GM21360 (cell line): ENCODE data around the gene NOTCH1.

Experiments
- ATAC-seq: cut with Tn5 transposase; IDR thresholded peaks from one replicate; pipeline ENCODE4 v1.9.1; 2021; ENCODE audit warnings: mild to moderate bottlenecking, moderate library complexity; ENCODE audit not compliant: unreplicated experiment

The NOTCH1 gene

DNA sequence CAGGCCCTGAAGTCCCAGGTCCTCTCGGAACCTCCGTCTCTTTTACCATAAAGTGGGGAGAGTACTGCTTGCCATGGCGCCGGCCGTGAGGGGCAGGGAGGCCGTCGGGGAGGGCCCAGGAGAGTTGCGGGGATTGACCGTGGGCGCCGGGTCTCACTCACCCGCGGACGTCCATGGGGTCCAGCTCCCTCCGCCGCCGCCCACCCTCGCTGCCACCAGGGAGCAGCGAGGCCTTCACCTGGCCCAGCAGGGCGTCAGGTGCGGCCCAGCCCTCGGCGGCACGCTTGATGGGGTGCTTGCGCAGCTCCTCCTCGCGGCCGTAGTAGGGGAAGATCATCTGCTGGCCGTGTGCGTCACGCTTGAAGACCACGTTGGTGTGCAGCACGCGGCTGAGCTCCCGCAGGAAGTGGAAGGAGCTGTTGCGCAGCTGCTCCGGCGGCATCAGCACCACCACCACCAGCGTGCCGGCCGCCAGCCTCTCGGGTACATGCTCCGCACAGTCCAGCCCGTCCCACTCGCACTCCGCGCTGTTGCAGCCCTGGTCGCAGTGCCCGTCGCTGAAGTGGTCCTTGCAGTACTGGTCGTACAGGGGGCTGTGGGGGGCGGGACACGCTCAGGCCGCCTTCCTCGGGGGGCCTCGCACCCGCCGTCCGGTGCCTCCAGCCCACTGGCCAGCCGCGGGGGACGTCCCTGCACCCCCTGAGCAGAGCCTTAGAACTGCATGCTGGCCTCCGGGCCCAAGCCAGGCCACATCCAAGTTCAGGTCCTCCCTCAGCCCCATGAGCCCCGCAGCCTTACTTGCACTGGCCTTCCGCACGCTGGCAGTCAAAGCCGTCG, 41.1 kb downstream of the NOTCH1 start:
- ATAC-seq, result no peak

DNA sequence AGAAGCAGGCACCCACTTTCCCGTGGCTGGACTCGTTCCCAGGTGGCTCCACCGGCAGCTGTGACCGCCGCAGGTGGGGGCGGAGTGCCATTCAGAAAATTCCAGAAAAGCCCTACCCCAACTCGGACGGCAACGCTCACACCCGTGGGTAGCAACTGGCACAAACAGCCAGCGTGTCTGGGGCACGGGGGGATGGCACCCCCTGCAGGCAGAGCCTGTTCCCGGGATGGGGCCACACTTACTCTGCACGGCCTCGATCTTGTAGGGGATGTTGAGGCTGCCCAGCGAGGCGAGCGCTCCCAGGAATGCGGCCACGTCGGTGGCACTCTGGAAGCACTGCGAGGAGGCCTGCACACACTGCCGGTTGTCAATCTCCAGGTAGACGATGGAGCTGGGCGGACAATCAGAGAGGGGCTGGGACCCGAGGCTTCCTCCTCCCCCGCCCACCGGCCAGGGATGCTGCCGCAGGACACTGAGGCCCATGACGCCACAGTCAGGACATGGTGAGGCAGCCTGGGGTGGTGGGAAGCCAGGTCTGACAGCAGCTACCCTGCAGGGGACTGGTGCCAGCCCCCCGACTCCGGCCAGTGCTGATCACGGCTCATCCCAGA, 42.8 kb downstream of the NOTCH1 start:
- no peak for ATAC-seq

DNA sequence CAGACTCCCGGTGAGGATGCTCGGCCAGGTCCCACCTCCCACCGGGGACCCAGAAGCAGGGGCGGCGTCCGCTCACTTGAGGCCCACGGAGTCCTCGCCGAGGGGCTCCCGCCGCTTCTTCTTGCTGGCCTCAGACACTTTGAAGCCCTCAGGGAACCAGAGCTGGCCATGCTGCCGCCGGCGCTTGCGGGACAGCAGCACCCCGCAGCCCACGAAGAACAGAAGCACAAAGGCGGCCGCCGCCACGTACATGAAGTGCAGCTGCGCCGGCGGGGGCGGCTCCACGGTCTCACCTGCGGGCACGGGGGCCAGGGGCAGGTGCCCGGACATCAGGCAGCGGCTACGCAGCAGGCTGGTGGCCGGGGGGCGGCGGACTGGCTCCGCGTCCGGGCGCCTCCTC, 43.7 kb downstream of the NOTCH1 start:
- ATAC-seq, result no peak

DNA sequence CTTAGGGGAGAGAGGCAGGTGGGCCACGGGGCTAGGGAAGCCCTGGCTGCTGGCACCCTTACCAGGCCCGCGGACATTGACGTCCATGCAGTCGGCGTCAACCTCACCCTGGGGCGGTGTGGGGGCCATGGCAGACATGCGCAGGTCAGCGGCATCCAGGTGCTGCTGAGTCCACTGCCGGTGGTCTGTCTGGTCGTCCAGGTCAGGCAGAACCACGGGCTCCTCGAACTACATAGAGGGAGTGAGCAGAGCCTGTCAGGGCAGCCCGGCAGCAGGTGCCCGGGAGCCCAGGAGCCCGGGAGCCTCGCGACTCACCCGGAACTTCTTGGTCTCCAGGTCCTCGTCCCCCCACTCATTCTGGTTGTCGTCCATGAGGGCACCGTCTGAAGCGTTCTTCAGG, 44.2 kb downstream of the NOTCH1 start:
- no peak for ATAC-seq

DNA sequence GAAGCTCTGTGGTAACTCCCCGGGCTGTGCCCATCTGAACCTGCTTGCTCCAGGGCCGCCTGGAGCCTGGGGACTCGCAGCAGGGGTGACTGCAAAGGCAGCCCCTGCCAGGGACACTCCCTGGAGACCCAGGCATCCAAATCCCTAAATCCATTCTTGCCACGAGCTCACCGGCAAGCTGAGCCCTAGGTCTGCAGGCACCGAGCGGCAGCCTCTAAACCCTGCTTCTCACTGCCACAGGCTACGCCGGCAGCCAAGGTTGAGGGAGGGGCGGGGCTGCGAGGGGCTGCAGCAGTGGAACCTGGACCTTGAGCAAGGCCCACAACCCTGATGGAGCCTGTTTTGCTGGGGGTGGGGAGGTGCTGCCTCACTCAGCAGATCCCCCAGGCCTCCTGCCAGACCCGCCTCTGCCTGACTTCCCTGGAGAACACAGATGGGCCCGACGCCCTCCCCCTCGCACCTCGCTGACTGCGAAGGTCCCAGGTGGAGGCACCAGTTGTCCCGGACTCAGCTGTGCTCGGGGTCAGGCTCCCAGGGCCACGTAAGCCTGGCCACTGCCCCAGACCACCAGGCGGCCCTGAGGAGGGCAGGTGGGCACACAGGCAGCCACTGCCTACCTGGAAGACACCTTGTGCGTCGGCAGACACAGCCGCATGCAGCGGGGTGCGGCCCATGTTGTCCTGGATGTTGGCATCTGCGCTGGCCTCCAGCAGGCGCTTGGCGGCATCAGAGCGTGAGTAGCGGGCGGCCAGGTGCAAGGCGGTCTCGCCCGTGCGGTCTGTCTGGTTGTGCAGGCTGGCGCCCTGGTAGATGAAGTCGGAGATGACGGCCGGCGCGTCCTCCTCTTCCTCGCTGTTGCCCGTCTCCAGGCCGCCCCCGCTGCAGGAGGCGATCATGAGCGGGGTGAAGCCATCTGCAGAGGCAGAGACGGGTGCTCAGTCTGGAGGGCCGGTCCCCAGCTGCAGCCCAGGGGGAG, 45.6 kb downstream of the NOTCH1 start:
- no peak for ATAC-seq

DNA sequence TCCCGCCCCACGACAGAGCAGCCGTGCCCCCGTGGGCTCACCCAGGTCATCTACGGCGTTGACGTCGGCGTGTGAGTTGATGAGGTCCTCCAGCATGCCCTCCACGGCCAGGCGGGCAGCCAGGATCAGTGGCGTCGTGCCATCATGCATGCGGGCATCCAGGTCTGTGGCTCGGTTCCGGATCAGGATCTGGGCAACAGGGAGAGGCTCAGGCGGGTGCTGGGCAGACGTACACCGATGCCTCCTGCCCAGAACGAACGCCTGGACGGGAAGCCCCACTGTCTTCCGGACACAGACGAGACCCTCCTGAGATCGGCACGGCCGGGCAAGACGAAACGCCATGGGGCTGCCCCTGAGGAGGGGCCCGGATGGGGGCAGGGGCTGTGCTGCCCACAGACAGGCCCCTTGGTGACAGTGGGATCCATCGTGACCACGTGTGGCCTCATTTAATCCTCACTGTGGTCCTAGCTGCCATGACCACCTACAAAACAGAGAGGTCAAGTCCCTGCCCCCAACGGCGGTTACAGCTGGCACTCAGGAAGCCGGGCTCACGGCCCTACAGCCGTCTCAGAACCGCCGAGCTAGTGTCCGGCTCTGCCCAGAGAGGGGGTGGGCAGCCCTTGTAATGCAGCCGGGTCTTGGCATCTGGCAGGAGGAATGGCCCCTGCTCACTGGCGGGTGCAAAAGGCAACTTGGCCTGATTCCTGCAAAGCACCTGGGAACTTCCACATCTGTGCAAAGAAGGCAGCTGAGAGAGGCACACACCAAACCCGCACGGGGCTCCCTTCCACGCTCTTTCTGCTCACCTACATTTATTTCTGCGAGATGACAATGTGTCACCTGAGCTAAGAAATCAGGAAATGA, 46.5 kb downstream of the NOTCH1 start:
- ATAC-seq, result no peak

DNA sequence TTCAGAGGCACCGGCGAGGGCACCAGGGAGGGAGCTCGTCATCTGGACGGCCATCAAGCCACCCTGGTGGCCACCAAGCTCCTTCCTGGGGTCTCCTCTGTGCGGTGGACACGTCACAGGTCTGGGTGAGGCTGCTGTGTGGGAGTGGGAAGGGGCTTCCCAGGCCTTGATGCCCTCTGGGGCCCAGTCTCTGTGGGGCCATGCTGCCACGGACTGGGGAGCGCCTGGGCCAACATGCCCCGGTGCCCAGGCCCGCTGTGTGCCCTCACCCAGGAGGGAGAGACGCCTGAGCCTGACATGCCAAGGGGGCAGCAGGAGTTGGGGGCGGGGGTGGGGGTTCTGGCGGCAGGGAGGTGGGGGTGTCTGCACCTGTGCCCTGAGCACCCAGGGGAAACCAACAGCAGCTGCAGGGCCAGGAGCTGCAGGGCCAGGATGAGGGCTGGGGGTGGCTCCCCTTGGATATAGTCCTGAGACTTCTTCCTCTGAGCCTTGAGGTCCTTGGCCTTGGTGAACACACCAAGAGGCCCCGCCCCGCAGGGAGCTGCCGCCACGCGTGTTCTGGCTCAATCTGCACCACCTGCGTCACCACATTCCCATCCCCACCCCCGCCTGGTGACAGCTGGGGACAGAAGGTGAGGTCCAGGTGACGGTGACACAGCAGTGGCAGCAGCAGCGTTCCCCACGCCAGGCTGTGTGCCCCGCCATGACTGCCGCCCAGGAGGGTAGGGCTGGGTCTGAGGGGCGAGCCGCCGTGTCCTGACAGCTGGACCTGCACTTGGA, 47.7 kb downstream of the NOTCH1 start:
- no peak for ATAC-seq

DNA sequence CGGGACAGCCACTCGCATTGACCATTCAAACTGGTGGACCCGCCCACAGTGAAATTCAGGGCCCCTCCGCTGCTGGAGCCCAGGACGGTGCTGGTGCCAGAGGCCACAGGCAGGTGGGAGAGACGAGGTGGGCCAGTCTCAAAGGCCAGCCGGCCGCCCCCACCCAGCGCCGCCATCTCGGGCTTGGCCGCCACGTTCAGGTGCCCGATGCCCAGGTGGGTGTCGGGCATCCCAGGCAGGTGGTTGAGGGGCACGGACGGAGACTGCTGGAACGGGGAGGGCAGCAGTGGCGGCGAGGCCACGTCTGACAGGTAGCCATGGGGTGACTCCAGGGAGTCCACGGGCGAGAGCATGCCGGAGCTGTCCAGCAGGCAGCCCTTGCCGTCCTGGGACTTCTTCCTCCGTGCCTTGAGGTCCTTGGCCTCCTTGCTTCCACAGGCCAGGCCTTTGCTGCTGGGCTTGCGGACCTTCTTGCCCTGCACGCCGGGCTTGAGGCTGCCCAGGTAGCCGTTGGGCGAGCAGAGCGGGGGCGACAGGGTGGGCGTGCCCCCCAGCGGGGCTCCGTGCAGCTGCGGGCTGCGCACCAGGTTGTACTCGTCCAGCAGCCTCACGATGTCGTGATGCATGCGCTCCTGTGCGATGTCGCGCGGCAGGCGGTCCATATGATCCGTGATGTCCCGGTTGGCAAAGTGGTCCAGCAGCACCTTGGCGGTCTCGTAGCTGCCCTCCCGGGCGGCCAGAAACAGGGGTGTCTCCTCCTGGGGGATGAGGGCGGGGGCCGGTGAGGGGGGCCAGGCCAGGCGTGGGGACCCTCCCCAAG, 48.8 kb downstream of the NOTCH1 start:
- no peak for ATAC-seq

DNA sequence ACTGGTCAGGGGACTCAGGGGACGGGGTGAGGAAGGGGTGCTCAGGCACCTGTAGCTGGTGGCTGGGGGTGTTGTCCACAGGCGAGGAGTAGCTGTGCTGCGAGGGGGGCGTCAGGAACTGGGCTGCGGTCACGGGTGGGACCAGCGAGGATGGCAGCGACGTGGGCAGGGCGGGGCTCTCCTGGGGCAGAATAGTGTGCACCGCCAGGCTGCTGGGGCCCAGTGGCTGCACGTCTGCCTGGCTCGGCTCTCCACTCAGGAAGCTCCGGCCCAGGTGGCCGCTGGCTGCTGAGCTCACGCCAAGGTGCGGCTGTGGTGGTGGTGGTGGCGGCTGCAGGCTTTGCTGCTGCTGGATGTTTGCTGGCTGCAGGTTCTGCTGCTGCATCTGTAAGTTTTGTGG, 49.7 kb downstream of the NOTCH1 start:
- no peak for ATAC-seq

DNA sequence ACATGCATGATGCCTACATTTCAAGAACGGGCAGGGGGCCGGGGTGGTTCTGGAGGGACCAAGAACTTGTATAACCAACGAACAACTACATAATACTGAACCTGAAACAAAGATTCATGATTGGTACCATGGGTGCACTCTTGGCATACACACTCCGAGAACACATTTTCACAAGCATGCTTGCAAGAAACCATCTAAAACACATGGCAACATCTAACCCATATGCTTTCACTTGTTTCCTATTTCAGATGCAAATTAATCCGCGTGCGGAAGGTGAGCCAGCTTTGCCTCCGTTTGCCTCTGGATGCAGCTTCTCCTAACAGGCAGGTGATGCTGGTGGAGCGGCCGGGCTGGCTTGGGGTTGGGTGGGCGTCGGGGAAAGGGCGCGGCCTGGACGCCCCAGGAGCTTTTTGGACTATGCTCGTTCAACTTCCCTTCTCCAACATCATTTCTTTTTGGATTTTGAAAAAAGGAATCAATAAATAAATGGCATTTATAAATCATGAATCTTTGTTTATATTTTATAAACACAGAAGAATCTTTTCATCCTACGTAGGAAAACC, 50.5 kb downstream of the NOTCH1 start:
- ATAC-seq, result no peak

DNA sequence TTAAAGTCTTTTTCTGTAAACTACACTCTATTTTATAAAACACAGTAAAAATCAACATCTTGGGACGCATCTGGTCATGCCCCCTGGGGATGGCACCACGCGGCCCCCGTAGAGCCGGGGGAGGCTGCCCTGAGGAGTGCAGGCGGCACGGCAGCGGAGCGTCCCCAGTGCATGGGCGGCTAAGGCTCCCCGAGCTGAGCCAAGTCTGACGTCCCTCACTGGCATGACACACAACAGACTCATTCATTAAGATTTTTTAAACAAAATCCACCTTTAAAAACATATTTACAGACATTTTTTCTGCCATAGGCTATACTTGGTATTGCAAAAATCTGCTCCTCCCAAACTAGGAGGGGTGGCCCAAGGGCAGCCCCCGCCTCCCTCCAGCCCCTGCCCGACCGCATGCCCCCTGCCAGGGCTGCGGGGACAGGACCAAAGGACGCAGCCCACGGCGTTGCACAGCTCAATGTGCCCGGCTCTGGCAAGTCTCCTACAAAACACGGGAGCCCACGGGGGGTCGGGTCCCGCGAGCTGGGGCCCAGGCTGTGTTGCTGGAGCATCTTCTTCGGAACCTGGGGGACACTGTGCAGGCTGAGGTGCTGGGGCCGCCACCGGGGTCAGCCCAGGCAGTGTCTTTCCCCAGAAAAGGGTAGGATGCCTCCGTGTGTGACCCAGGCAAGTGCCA, 51.2 kb downstream of the NOTCH1 start:
- no peak for ATAC-seq

DNA sequence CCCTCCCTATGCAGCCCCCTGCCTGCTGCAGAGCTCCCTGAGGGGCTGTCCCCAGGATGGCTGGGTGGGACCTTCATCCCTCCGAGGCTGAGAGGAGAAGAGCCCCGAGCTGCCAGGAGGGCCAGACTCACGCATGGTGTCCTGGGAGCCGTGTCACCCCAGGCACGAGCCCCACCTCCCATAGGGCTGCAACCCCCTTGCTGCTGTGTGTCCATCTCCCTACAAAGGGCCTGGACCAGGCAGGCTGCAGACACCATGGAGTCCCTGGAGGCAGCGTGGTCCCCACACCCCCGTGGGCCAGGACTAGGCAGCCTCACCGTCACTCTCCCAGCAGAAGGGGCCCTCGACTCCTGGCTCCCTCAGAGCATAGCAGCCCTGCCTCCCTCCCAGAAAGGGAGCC, 51.8 kb downstream of the NOTCH1 start:
- ATAC-seq, result no peak

DNA sequence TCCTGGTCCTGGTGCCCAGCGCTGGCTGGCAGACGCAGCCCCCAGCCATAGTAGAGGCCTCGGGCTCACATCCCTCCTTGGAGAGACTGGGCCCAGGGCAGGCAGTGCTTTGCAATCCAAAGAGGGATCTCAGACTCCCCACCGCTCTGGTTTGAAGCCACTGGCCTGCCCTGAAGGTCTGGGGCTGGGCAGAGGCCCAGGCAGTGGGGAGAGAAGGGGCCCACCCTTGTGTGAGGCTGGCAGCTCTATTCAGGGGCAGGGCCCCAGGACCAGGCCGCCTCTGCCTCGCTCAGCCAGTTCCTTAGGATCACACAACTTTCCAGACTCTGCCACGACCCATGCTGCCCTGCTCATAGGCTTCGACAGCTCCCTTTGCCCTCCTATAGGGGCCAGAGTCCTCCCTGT, 52.3 kb downstream of the NOTCH1 start:
- no peak for ATAC-seq

DNA sequence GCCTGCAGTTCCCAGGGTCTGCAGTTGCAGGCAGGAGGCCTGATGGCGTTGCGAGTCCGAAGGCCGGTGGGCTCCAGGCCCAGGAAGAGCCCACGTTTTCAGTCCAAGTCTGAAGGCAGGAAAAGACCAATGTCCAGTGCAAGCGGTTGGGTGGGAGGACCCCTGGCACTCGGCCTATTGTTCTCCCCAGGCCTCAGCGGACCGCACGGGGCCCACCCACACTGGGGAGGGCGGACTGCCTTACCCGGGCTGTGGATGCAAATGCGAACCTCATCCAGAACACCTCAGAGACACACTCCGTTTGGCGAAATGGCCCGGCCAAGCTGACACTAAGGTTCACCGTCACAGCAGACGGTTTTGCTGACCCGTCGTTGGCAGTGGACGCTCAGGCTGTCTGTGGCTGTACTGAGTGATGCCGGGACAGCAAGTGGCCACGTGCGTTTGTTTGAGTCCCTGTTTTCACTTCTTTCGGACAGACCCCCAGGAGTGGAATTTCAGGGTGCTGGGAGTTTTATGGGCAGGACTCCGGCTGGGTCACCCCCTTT, 52.8 kb downstream of the NOTCH1 start:
- no peak for ATAC-seq

DNA sequence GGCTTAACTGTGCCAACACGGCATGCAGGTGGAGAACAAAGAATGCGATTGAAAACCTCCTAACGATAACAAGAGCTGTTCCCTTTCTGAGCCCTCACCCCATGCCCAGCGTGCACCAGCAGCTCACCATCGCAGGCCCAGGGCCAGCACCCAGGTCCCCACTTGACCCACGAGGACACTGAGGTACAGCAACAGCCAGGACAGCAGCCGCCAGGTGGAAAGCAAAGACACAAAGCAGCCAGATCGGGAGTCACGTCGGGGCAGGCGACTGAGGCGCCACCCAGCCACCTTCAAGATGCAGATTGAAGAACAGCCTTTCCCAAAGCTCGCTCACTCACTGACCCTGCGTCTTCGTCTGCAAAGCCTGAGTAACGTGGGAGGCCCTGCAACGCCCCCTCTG, 56.1 kb downstream of the NOTCH1 start:
- no peak for ATAC-seq

DNA sequence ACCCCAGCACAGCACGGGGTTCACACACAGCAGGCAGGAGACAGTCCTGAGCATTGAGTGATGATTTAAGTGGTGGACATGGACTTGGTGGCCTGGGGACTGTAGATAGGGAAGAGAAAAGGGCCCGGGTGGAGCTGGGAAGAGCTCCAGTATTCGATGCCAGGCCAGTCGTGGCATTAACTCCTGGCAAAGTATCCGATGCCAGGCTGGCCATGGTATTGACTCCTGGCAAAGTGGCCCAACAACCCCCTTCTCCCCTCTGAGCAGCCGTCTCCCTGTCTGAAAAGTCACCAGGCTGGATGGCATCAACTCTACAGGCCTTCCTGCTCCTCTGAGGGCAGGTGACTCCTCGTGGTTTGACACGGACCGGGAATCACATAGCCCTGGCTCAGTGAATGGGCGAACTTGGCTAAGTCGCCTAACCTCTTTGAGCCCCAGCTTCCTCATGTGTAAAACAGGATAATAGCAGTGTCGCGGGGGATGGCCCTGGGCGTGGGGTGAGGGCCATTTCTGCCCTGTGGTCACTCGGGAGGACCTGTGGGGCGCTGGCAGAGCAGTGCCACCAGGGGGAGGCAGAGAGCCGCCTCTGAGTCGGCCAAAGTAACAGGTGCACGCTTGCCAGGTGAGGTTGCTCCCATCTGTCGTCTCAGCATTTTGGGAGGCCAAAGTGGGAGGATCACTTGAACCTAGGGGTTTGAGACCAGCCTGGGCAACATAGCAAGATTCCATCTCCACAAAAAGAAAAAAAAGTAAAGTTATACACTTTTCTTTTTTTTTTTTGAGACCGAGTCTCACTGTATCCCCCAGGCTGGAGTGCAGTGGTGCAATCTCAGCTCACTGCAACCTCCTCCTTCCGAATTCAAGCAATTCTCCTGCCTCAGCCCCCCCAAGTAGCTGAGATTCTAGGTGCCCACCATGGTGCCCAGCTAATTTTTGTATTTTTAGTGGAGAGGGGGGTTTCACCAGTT, 57.3 kb downstream of the NOTCH1 start:
- ATAC-seq, result no peak

DNA sequence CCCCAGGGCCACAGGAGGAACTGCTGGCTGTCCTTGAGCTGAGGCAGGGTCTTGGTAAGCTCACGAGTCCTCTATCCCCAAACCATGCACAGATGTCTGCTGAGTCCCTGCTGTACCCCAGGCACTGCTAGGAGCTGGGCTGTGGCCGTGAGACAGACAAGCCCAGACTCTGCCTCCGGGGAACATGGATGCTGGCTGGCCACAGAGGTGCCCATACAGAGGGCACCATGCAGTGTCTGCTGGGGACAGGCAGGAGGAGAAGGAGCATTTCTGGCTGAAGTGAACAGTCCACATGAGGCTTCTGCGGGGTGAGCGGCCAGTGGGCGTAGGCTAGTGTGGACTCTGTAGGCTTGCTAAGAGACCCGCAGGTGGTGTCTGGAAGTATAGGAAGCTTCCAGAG, 58.2 kb downstream of the NOTCH1 start:
- ATAC-seq, result no peak
